Osteoblast (primary cell): ENCODE data around the gene ZNF32. TPM values are rescaled to one million over a fixed set of nuclear protein-coding genes. Genes with fewer than 3 reads are reported as not detected.

Experiments
- DNase-seq: peaks from one replicate; pipeline ENCODE4 v3.0.0; 2011; ENCODE audit warnings: low spot score, mixed read lengths; ENCODE audit not compliant: insufficient read length; ENCODE audit errors: missing footprints
- H2AFZ ChIP-seq: 2 replicates; pipeline ENCODE4 v1.6.0; 2011; ENCODE audit warnings: mild to moderate bottlenecking, low read length
- H3K27ac ChIP-seq: 2 replicates; pipeline ENCODE4 v1.5.1; 2011; ENCODE audit warnings: mild to moderate bottlenecking, low read depth, low read length, moderate library complexity
- H3K27me3 ChIP-seq: 2 replicates; pipeline ENCODE4 v1.6.0; 2012; ENCODE audit warnings: mild to moderate bottlenecking, control low read depth, inconsistent platforms, low read length, moderate library complexity; ENCODE audit not compliant: insufficient read depth
- H3K36me3 ChIP-seq: 2 replicates; pipeline ENCODE4 v1.5.1; 2011; ENCODE audit warnings: mild to moderate bottlenecking, low read length, control low read depth, moderate library complexity; ENCODE audit not compliant: insufficient read depth
- H3K4me1 ChIP-seq: 2 replicates; pipeline ENCODE4 v1.5.1; 2011; ENCODE audit warnings: mild to moderate bottlenecking, low read length, control low read depth, moderate library complexity; ENCODE audit not compliant: insufficient read depth
- H3K4me2 ChIP-seq: 2 replicates; pipeline ENCODE4 v1.6.0; 2011; ENCODE audit warnings: mild to moderate bottlenecking, low read length; ENCODE audit not compliant: insufficient read depth
- H3K4me3 ChIP-seq: fragments of 200-600 bp; sonication (generic); 3 replicates; pipeline ENCODE4 v1.5.1; 2012; ENCODE audit warnings: mild to moderate bottlenecking, low read length, inconsistent platforms; ENCODE audit not compliant: insufficient read depth
- H3K79me2 ChIP-seq: 2 replicates; pipeline ENCODE4 v1.6.0; 2012; ENCODE audit warnings: mild to moderate bottlenecking, low read length, control low read depth, inconsistent platforms; ENCODE audit not compliant: insufficient read depth
- H3K9me3 ChIP-seq: 2 replicates; pipeline ENCODE4 v1.5.1; 2011; ENCODE audit warnings: low read depth, low read length, control low read depth
- H4K20me1 ChIP-seq: 2 replicates; pipeline ENCODE4 v1.6.0; 2012; ENCODE audit warnings: mild to moderate bottlenecking, low read length, control low read depth; ENCODE audit not compliant: insufficient read depth
- total RNA-seq: library from RNA; depleted of rRNA; stranded (reverse); fragments of >200 nt; gene quantifications from 2 replicates; pipeline ENCODE4 v1.2.3, GENCODE V29; 2012
- TF ChIP-seq, protein P1 (sequence below): IDR thresholded peaks from 2 replicates; pipeline ENCODE4 v1.5.1; 2011; ENCODE audit warnings: mild to moderate bottlenecking, low read depth, low read length, moderate library complexity; ENCODE audit errors: extremely low read depth

ZNF32 gene
- total RNA-seq, 1 donor, result 34.7 TPM

DNA sequence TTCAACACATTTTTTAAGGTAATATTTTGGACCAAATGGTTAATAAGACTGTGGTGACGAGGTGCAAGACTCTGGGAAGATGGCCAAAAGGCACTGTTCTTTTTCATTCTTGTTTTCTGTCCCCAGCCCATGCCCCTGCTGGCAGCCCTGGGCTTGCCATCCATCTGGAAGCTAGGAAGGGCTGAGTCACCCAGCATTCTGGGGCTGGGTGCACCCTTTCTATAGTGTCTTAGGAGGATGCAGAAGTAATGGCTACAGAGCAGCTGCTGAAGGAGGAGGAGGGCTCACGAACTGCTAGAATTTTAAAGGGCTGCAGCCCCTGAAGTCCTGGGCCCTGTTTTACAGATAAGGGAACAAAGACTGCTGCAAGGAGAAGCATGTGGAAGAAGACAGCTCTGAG, 42.8 kb upstream of the ZNF32 start:
- H3K4me1 ChIP-seq, result peaks cover 24% of the 10 kb centered on the region
- H3K4me2 ChIP-seq, result no peak overlapping the region
- H3K27me3 ChIP-seq, result no peaks in the 10 kb centered on the region
- no peaks in the 10 kb centered on the region for H4K20me1 ChIP-seq
- DNase-seq, result peak; percentile 92
- H2AFZ ChIP-seq, result no peak overlapping the region
- TF ChIP-seq, protein P1, sequence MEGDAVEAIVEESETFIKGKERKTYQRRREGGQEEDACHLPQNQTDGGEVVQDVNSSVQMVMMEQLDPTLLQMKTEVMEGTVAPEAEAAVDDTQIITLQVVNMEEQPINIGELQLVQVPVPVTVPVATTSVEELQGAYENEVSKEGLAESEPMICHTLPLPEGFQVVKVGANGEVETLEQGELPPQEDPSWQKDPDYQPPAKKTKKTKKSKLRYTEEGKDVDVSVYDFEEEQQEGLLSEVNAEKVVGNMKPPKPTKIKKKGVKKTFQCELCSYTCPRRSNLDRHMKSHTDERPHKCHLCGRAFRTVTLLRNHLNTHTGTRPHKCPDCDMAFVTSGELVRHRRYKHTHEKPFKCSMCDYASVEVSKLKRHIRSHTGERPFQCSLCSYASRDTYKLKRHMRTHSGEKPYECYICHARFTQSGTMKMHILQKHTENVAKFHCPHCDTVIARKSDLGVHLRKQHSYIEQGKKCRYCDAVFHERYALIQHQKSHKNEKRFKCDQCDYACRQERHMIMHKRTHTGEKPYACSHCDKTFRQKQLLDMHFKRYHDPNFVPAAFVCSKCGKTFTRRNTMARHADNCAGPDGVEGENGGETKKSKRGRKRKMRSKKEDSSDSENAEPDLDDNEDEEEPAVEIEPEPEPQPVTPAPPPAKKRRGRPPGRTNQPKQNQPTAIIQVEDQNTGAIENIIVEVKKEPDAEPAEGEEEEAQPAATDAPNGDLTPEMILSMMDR, result peak; percentile 32
- no peaks in the 10 kb centered on the region for H3K9me3 ChIP-seq
- H3K27ac ChIP-seq, result peak overlapping the region; percentile 82
- no peak overlapping the region for H3K4me3 ChIP-seq
- no peaks in the 10 kb centered on the region for H3K36me3 ChIP-seq
- H3K79me2 ChIP-seq, result no peaks in the 10 kb centered on the region

DNA sequence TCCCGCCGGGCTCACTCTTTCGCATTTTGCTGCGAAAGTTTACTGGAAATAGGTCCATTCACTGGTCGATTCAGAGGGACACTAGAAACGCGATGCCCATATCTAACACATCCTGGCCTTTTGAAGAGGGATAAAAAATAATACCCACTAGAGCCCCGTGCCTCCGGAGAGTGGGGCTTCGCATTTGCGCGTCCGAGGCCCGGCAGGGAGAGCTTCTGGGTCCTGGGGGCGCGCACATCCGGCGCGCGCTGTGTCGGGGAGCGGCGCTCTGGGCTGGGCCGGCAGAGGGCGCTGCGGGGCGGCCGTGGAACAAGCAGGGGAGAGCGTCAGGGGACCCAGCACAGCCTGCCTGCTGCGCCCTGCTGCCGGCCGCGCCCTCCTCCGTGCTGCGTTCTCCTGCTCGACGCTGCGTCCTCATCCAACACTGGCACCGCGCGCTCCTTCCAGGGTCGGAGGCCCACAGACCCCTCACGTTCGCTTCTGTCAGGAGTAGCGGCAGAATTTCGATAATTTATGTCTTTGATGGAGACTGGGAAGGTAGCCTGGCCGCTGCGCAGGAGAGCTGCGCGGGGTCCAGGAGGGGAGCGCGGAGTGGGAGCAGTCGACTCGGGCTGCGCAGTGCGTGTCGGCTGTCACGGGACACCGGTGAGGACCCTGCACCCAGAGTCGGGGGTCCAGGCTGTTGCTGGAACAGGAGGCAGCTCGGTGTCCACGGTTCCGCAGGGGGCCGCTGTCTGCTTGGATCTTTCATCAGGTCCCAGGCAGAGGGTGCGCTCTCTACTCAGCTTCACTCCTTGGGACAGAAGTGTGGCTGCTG, 41.5 kb upstream of the ZNF32 start:
- TF ChIP-seq, protein P1, result peak; percentile 58
- peak overlapping the region; percentile 88 for H3K4me2 ChIP-seq
- no peaks in the 10 kb centered on the region for H3K36me3 ChIP-seq
- H4K20me1 ChIP-seq, result no peaks in the 10 kb centered on the region
- peak overlapping the region; percentile 77 for H3K4me3 ChIP-seq
- peaks cover 24% of the 10 kb centered on the region for H3K4me1 ChIP-seq
- no peaks in the 10 kb centered on the region for H3K27me3 ChIP-seq
- H2AFZ ChIP-seq, result peak overlapping the region; percentile 97
- peak overlapping the region; percentile 82 for H3K27ac ChIP-seq
- no peaks in the 10 kb centered on the region for H3K79me2 ChIP-seq
- peak; percentile 99 for DNase-seq
- H3K9me3 ChIP-seq, result no peaks in the 10 kb centered on the region

DNA sequence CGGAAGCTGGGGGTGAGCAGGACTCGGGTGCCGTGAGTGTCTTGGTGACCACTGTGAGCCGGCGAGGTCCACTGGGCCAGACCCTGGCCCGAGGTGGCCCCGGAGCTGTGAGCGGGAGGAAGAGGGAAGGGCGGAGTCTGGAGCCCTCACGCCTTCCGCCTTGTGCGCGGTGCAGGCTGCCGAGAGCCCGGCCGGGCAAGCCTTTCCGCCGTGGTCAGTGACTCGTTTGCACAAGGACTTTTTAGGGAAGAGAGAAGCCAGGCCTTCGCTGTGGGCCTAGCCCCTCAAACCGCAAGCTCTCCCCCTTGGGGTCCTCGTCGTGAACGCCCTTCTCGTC, 40.9 kb upstream of the ZNF32 start:
- H3K4me3 ChIP-seq, result peak overlapping the region; percentile 77
- H3K36me3 ChIP-seq, result no peaks in the 10 kb centered on the region

DNA sequence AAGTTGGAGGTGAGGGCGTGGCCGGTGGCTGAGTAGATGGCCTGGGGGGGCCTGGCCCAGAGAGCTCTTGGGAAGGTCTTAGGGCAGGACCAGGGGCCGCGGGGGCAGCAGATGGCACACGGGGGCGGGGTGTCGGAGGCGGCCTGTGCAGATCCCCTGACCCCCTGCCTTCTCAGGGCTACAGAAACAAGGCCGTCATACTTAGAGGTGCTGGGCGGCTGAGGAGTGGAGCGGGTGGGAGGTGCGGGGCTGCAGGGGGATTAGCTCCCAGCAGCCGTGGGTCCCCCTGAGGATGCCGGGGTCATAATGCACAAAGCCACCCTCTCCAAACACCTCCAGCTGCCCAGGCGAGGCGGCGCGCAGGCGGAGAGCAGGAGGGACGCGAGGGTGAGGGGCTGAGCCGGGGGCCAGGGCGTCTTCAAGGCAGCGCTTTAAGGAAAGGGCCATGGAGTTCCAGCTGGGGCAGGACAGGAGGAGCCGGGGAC, 40.4 kb upstream of the ZNF32 start:
- TF ChIP-seq, protein P1, result no peak
- Histone ChIP-seq H2AFZ (no peak overlapping the region), H3K36me3 (no peaks in the 10 kb centered on the region), H3K27me3 (no peaks in the 10 kb centered on the region), H3K4me1 (peaks cover 24% of the 10 kb centered on the region), H4K20me1 (no peaks in the 10 kb centered on the region), H3K9me3 (no peaks in the 10 kb centered on the region), H3K4me3 (peak overlapping the region; percentile 77), H3K27ac (peak overlapping the region; percentile 82), H3K79me2 (no peaks in the 10 kb centered on the region), H3K4me2 (peak overlapping the region; percentile 88)
- DNase-seq, result no peak

More for the DNA sequence above, 40.9 kb upstream of the ZNF32 start:
- Histone ChIP-seq H3K4me1 (peaks cover 24% of the 10 kb centered on the region), H3K27ac (peak overlapping the region; percentile 82), H2AFZ (peak overlapping the region; percentile 97), H3K79me2 (no peaks in the 10 kb centered on the region), H4K20me1 (no peaks in the 10 kb centered on the region), H3K27me3 (no peaks in the 10 kb centered on the region), H3K9me3 (no peaks in the 10 kb centered on the region), H3K4me2 (peak overlapping the region; percentile 88)
- peak; percentile 95 for DNase-seq
- TF ChIP-seq, protein P1, result no peak
